GM18499 (cell line): Measurements from ENCODE around the gene SHF.

Source experiments
- ATAC-seq: cut with Tn5 transposase; IDR thresholded peaks from one replicate; pipeline ENCODE4 v1.9.1; 2021; ENCODE audit warnings: moderate number of reproducible peaks; ENCODE audit not compliant: insufficient read depth, unreplicated experiment

SHF gene

GRCh38 chr15:45200001-45200798 is 12.4 kb upstream of the SHF start:
- ATAC-seq = peak; percentile 25

DNA sequence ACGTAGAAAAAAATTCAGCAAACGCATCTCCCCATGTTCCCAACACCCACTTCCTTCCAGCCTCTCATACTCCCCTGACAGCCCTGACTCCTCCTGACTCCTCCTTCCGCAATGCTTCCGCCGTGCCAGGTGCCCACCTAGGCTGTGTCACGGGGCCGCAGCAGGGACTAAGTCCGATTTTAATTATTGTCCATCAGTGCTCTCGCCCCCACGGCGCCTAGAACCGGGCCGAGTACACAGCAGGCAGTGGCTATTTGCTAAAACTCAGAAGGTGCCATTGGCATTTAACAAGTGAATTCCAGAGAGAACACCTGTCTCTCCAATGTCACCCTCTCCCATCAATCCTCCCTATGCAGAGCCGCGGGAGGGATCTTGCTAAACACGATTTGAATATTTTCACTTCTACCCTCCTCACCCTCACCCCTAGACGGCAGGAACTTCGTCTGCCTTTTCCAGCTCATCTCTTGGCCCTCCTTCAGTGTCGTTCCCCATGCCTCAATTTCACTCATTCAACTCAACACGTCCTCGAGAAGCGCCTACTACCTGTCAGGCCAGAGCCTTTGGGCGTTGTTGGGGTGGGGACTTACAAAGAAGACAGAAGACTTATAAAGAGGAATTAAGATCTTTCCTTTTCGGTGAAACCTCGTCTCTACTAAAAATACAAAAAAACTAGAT is 11.5 kb upstream of the SHF start:
- ATAC-seq = peak; percentile 7

DNA sequence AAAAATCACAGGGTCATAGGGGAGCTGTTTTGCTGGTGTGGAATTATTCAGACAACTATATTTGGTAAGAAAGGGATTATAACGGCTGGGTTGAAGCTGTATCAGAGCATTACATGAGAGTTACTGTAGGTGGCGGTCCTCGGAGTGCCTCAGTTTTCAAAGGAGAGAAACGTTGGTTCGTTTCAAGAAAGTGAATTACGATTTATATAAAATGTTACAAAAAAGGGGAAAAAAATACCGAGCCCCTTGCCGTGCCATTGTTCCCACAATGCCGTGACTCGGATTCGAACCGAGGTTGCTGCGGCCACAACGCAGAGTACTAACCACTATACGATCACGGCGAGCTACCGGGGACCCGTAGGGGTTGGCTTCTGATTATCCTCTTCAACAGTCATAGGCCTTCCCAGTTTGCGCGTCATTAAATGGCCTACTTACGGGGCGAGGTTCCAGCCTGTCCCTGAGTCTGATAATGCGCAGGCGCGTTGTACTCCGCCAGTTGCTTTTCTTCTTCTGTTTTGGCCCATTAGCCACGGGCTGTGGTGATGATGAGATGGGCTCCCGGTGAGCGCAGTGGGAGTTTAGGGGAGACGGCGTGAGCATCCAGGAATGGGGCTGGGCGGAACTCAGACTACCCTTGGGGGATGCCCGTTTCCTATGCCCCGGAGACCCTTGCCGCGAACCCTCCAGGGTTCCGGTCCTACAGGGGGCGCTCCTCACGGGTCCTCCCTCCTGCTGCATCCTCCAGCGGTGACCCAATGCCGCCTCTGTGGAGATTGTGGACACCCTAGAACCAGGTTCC is 10.8 kb upstream of the SHF start:
- peak; percentile 38 for ATAC-seq

GRCh38 chr15:45197512-45197911 is 9.7 kb upstream of the SHF start:
- ATAC-seq = no peak

DNA sequence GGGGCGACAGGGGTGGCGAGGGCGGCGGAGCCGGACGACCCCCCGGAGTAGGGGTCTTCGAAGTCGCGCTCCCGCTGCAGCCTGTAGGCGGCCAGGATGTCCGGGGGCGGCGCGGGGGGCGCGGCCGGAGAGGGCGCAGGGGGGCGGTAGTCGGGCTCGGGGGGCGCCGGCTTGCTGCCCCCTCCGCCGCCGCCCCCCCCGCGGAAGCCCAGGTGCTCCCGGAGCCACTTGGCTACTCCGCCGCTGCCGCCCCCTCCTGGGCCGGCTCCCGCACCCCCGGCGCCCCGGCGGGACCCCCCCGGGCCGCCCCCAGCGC is 230 bp downstream of the SHF start:
- ATAC-seq = no peak

DNA sequence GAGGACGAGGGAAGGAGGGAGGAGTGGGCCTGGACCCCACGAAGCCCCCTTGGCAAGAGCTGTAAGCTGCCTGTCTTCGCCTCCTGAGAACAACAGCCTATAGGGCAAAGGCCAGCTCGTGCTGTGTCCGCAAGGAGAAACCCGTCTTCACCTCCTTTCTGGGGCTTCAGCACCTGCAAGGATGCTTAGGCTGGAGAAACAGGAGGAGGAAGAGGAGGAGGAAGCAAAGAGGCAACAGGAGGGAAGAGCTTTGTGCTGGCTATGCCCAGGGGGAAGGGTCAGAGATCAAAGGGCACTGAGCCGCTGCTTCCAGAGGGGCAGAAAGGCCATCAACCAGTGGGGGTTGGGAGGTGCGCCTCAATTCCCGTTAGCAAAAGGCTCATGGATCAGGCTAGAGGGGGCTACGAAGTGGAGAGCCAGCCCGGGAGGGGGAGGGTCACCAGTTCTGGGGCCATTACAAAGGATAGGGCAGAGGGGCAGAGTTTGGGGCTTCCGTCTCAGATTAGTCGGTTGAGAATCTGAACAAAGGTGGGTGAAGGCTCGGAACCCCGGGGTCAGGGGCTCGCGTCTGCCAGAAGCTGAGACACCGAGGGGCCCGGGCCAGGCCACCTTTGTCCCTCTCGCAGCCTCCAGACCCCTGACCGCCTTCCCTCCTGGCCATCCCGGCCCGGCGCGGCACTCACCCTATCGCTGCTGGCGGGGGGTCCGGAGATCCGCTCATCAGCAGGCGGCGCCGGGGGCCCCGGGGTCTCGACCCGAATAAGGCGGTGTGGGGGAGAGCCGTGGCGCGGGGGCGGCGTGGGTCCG is 792 bp downstream of the SHF start:
- ATAC-seq = no peak

- no peak for ATAC-seq
These were observed 1.6 kb downstream of the SHF start for GRCh38 chr15:45185903-45186770.

GRCh38 chr15:45185069-45185779 is 2.5 kb downstream of the SHF start:
- no peak for ATAC-seq

- ATAC-seq = no peak
These were observed 3.2 kb downstream of the SHF start for GRCh38 chr15:45184562-45185041.

- no peak for ATAC-seq
These were observed 4.3 kb downstream of the SHF start for GRCh38 chr15:45183511-45183910.

- ATAC-seq = no peak
These were observed 4.8 kb downstream of the SHF start for GRCh38 chr15:45182996-45183395.

DNA sequence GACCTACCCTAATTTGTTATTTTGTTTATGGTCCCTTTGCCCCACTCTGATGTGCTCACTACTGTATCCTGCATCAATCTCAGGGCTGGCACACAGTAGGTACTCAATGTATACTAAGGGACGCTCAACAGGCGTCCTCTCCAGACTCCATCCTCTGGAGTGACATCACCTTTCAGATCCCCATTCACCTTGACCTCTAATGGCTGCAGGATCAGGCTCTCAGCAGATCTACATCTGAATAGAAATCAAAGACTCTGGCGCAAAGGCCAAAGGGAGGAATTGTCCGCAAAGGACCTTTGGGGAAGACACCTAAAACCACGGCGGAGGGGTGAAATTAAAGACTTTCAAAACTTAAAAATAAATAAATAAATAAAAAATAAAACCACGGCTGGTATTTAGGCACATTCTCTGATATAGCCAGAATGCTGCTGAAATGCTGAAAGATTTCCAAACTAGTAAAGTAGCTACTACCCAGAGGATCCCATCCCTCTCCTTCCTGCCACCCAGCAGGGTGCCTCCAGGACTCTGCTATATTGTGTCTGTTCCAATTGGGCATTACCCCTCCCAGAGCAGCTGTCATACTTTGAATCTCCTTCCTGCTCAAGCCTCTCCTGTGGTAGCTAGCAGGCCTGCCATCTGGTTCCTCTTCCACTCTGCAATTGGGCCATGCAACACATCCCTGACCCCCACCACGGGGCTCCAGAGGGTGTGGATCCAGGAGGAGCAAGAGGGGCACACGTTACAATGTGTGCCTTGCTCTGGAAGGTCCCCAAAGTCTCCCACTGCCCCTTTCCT is 6.1 kb downstream of the SHF start:
- no peak for ATAC-seq

GRCh38 chr15:45180648-45181436 is 6.9 kb downstream of the SHF start:
- no peak for ATAC-seq

- ATAC-seq = no peak
These were observed 7.6 kb downstream of the SHF start for GRCh38 chr15:45180201-45180600.

DNA sequence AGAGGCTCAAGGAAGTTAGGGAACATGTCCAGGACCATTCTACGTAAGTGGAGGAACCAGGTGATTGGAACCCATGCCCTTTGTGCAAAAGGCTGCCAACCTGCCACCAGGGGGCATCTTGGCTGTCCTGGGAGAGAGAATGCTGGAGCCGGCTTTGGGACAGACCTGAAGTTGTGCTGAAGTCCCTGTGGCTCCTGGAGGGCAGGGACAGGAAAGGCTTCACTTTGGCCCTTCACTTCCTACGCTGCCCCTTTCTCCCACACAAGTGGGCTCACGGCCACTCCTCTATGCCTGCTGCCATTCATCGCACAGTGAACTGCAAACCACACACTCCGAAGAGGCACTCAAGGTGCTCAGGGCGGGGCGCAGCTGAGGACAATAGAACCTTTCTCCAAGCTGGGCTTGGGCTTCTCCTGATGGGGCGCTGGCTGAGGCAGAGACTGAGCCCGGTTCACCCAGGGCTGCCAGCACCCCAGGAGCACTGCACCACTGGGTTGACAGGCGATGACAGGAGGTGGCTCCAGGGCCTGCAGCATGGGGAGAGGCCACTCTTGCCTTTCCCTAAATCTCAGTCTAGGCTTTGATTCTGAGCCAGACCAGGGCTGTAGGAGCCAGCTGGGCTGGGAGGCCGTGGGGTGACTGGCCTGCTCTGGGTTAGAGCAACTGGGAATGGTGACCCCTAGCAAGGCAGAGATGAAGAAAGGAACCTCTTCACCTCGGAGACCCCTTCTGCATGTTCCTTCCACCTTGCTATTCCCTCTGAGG is 8.4 kb downstream of the SHF start:
- no peak for ATAC-seq

- no peak for ATAC-seq
These were observed 10.5 kb downstream of the SHF start for GRCh38 chr15:45177285-45177684.

DNA sequence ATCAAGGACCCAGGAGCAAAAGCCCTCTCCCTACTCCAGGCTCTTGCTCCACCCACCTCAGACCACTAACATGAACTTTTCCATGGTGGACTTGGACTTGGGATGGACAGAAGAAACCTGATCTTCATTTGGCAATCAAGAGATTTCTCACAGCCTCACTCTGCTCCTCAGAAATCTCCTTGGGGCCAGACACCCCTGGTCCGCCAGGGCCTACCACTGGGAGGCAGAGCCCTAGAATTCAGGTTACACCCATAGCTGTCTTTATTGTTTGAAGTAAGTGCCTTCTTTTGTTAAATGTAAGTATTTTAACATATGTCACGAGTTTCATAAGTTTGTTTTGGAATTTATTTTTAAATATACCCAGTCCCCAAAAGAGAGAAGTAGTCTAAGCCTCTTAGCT is 13.2 kb downstream of the SHF start:
- no peak for ATAC-seq
